ENCODE measurements around the gene DMAC2L.

DMAC2L gene

GRCh38 chr14:50319293-50319692 is 7.2 kb downstream of the DMAC2L start:
- Histone ChIP-seq H3K79me2 (ENCODE audit: insufficient read depth, low read length) (peaks cover 30% of the 10 kb centered on the region), H4K20me1 (ENCODE audit: insufficient read depth, low read length) (peaks cover 4% of the 10 kb centered on the region; the same call in 1 of the 2 replicates), H2AFZ (ENCODE audit: low read depth, low read length) (no peak overlapping the region), H3K4me1 (ENCODE audit: insufficient read depth, low read length) (peaks cover 10% of the 10 kb centered on the region), H3K4me3 (ENCODE audit: low read depth in 1 of 2, low read length in 2 of 2) (no peak overlapping the region), H3K27me3 (ENCODE audit: insufficient read depth, low read length, poor library complexity) (no peaks in the 10 kb centered on the region), H3K9me3 (ENCODE audit: insufficient read depth, low read length, severe bottlenecking) (peaks cover under 1% of the 10 kb centered on the region), H3K27ac (ENCODE audit: low read length) (no peak overlapping the region), H3K4me2 (ENCODE audit: insufficient read depth, low read length) (no peak overlapping the region), H3K9ac (ENCODE audit: low read depth, low read length) (no peak overlapping the region), H3K36me3 (ENCODE audit: insufficient read depth, low read length) (peaks cover 19% of the 10 kb centered on the region)
- DNase-seq (no peak), ATAC-seq (ENCODE audit: insufficient read depth, low read depth) (no peak)
- TF ChIP-seq EZH2 (IDR thresholded peaks at IDR 0.05; ENCODE audit: borderline replicate concordance, low read depth, low read length, severe bottlenecking) (no peak), CTCF (IDR thresholded peaks at IDR 0.05; ENCODE audit: borderline replicate concordance, extremely low read depth, low read length, poor library complexity, severe bottlenecking) (no peak)

GRCh38 chr14:50319721-50320120 is 7.6 kb downstream of the DMAC2L start:
- H3K9me3 ChIP-seq (ENCODE audit: insufficient read depth, low read length, severe bottlenecking) = no peaks in the 10 kb centered on the region
- peaks cover 10% of the 10 kb centered on the region for H3K4me1 ChIP-seq (ENCODE audit: insufficient read depth, low read length)
- no peak overlapping the region for H3K9ac ChIP-seq (ENCODE audit: low read depth, low read length)
- TF ChIP-seq EZH2 (IDR thresholded peaks at IDR 0.05; ENCODE audit: borderline replicate concordance, low read depth, low read length, severe bottlenecking) = no peak
- no peak overlapping the region for H2AFZ ChIP-seq (ENCODE audit: low read depth, low read length)
- no peak overlapping the region for H3K4me3 ChIP-seq (ENCODE audit: low read depth in 1 of 2, low read length in 2 of 2)
- H3K4me2 ChIP-seq (ENCODE audit: insufficient read depth, low read length) = no peak overlapping the region
- DNase-seq = no peak
- H3K79me2 ChIP-seq (ENCODE audit: insufficient read depth, low read length) = peaks cover 26% of the 10 kb centered on the region
- H3K36me3 ChIP-seq (ENCODE audit: insufficient read depth, low read length) = peaks cover 18% of the 10 kb centered on the region
- no peak overlapping the region for H3K27ac ChIP-seq (ENCODE audit: low read length)
- H3K27me3 ChIP-seq (ENCODE audit: insufficient read depth, low read length, poor library complexity) = no peaks in the 10 kb centered on the region
- peaks cover 4% of the 10 kb centered on the region; the same call in 1 of the 2 replicates for H4K20me1 ChIP-seq (ENCODE audit: insufficient read depth, low read length)
- no peak for ATAC-seq (ENCODE audit: insufficient read depth, low read depth)

GRCh38 chr14:50320283-50320682 is 8.2 kb downstream of the DMAC2L start:
- TF ChIP-seq CTCF (IDR thresholded peaks at IDR 0.05; ENCODE audit: borderline replicate concordance, extremely low read depth, low read length, poor library complexity, severe bottlenecking) (no peak), EZH2 (IDR thresholded peaks at IDR 0.05; ENCODE audit: borderline replicate concordance, low read depth, low read length, severe bottlenecking) (no peak)
- Histone ChIP-seq H3K4me1 (ENCODE audit: insufficient read depth, low read length) (peaks cover 10% of the 10 kb centered on the region), H3K9ac (ENCODE audit: low read depth, low read length) (no peak overlapping the region), H3K4me3 (ENCODE audit: low read depth in 1 of 2, low read length in 2 of 2) (no peak overlapping the region), H3K36me3 (ENCODE audit: insufficient read depth, low read length) (peaks cover 18% of the 10 kb centered on the region), H2AFZ (ENCODE audit: low read depth, low read length) (no peak overlapping the region), H4K20me1 (ENCODE audit: insufficient read depth, low read length) (peaks cover 4% of the 10 kb centered on the region; the same call in 1 of the 2 replicates), H3K27me3 (ENCODE audit: insufficient read depth, low read length, poor library complexity) (no peaks in the 10 kb centered on the region), H3K79me2 (ENCODE audit: insufficient read depth, low read length) (peaks cover 26% of the 10 kb centered on the region), H3K27ac (ENCODE audit: low read length) (no peak overlapping the region), H3K9me3 (ENCODE audit: insufficient read depth, low read length, severe bottlenecking) (no peaks in the 10 kb centered on the region), H3K4me2 (ENCODE audit: insufficient read depth, low read length) (no peak overlapping the region)
- no peak for ATAC-seq (ENCODE audit: insufficient read depth, low read depth)
- DNase-seq = no peak

- Histone ChIP-seq H3K9ac (ENCODE audit: low read depth, low read length) (peak overlapping the region; percentile 39), H3K9me3 (ENCODE audit: insufficient read depth, low read length, severe bottlenecking) (no peaks in the 10 kb centered on the region), H3K36me3 (ENCODE audit: insufficient read depth, low read length) (peaks cover 24% of the 10 kb centered on the region), H3K4me2 (ENCODE audit: insufficient read depth, low read length) (peak overlapping the region; percentile 51), H3K27me3 (ENCODE audit: insufficient read depth, low read length, poor library complexity) (no peaks in the 10 kb centered on the region), H3K79me2 (ENCODE audit: insufficient read depth, low read length) (peaks cover 26% of the 10 kb centered on the region), H4K20me1 (ENCODE audit: insufficient read depth, low read length) (peaks cover 4% of the 10 kb centered on the region; the same call in 1 of the 2 replicates), H3K4me3 (ENCODE audit: low read depth in 1 of 2, low read length in 2 of 2) (peak overlapping the region in 1 of 2 experiments; percentile 41; a peak in 2 of 4 replicates), H2AFZ (ENCODE audit: low read depth, low read length) (peak overlapping the region; percentile 61), H3K27ac (ENCODE audit: low read length) (peak overlapping the region; percentile 68), H3K4me1 (ENCODE audit: insufficient read depth, low read length) (peaks cover 10% of the 10 kb centered on the region)
- ATAC-seq (ENCODE audit: insufficient read depth, low read depth) = peak; percentile 99
- DNase-seq = peak; percentile 77
- TF ChIP-seq CTCF (IDR thresholded peaks at IDR 0.05; ENCODE audit: borderline replicate concordance, extremely low read depth, low read length, poor library complexity, severe bottlenecking) (peak; percentile 98), EZH2 (IDR thresholded peaks at IDR 0.05; ENCODE audit: borderline replicate concordance, low read depth, low read length, severe bottlenecking) (no peak)
Observed at GRCh38 chr14:50321009-50321660, 9.0 kb downstream of the DMAC2L start.

Data from DND-41 (cell line).